Measurements from ENCODE around the gene HIRA.

DNA sequence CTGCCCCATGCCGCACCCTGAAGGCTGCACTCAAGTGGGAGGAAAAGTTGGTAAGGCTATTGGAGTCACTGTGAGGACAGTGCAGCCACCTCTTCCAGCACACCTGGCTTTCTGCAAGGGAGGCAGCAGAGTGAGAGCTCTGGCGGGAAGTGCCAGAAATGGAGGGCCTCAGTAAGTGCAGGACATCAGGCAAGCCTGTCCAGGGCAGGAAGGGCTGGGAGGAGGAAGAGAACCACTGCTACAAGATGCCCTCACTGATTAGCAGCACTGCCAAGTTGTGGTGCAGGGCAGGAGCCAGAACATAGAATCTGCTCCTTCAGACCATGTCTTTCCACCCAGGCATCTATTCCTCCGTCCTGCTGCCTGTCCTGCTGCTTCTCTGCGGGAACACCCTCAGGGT, 78.8 kb downstream of the HIRA start:
- no peak for TF ChIP-seq CTCF (IDR thresholded peaks at IDR 0.05 in 8 of 11, conservative IDR thresholded peaks at IDR 0.05 in 3 of 11)
- no peak for TF ChIP-seq POLR2A (IDR thresholded peaks at IDR 0.05)
